CD4-positive, alpha-beta T cell treated with Interleukin-2 at 100 ng/mL for 4 hours (primary cell): Measurements from ENCODE around the gene KRTAP5-9.
"Not testable (repeated sequence)": the region's sequence is repeated elsewhere in the genome, so short reads cannot be mapped to it uniquely, and the experiment has no call there.

Source experiments
- DNase-seq: peaks from one replicate; pipeline ENCODE4 v3.0.0-alpha.2; 2020; ENCODE audit warnings: low spot score

KRTAP5-9 gene

GRCh38 chr11:71562120-71562519 is 13.9 kb downstream of the KRTAP5-9 start:
- DNase-seq: no peak

GRCh38 chr11:71563406-71563805 is 15.2 kb downstream of the KRTAP5-9 start:
- DNase-seq: no peak

- no peak for DNase-seq
These were observed 16.2 kb downstream of the KRTAP5-9 start for GRCh38 chr11:71564430-71564829.

- no peak for DNase-seq
These were observed 17.0 kb downstream of the KRTAP5-9 start, which contains the start of gene KRTAP5-10 for GRCh38 chr11:71565263-71565662. KRTAP5-10 (plus strand) TSS chr11:71565563; CDS start chr11:71565588, 25 bp downstream.

- no peak for DNase-seq
These were observed 17.9 kb downstream of the KRTAP5-9 start for GRCh38 chr11:71566081-71566620.

- not testable (repeated sequence) for DNase-seq
These were observed 18.7 kb downstream of the KRTAP5-9 start for GRCh38 chr11:71566626-71567599.

- DNase-seq: not testable (repeated sequence)
These were observed 19.4 kb downstream of the KRTAP5-9 start for GRCh38 chr11:71567633-71568032.

- DNase-seq: no peak
These were observed 20.6 kb downstream of the KRTAP5-9 start for GRCh38 chr11:71568704-71569349.

- DNase-seq: not testable (repeated sequence)
These were observed 23.1 kb downstream of the KRTAP5-9 start for GRCh38 chr11:71571101-71571850.

- DNase-seq: no peak
These were observed 24.6 kb downstream of the KRTAP5-9 start for GRCh38 chr11:71572811-71573210.

- no peak for DNase-seq
These were observed 26.2 kb downstream of the KRTAP5-9 start for GRCh38 chr11:71574418-71574817.

GRCh38 chr11:71575723-71576424 is 27.7 kb downstream of the KRTAP5-9 start:
- no peak for DNase-seq

GRCh38 chr11:71576688-71577465 is 28.7 kb downstream of the KRTAP5-9 start:
- not testable (repeated sequence) for DNase-seq

- DNase-seq: no peak
These were observed 29.3 kb downstream of the KRTAP5-9 start for GRCh38 chr11:71577469-71578004.

GRCh38 chr11:71579513-71579912 is 31.3 kb downstream of the KRTAP5-9 start:
- DNase-seq: not testable (repeated sequence)

- DNase-seq: peak; percentile 23
These were observed 32.1 kb downstream of the KRTAP5-9 start for GRCh38 chr11:71580057-71581003.

- DNase-seq: no peak
These were observed 33.6 kb downstream of the KRTAP5-9 start for GRCh38 chr11:71581826-71582225.

GRCh38 chr11:71582309-71582895 is 34.2 kb downstream of the KRTAP5-9 start, which contains the start of gene KRTAP5-11:
KRTAP5-11 (minus strand) TSS chr11:71582875; CDS start chr11:71582837, 38 bp downstream.
- DNase-seq: no peak
